ENCODE data around the gene JPH4. TPM values are rescaled to one million over a fixed set of nuclear protein-coding genes. Genes with fewer than 3 reads are reported as not detected.
A peak's percentile ranks its signal among the peaks of the same experiment; 100 is the strongest.

Gene JPH4
- total RNA-seq, 2 donors from 2014 or later: 0.18 to 0.91 TPM

- H3K4me1 ChIP-seq (ENCODE audit: control insufficient read depth, insufficient read depth, low read length): no peaks in the 10 kb centered on the region
- WGBS, 2 experiments (ENCODE audit: insufficient coverage in 1 of 2, insufficient read length in 1 of 2): 87 to 90% methylated on average over 2 to 3 of the region's 3 CpGs
- DNase-seq: no peak
- H3K4me1 Mint-ChIP-seq: no peaks in the 10 kb centered on the region
- H3K4me3 ChIP-seq (ENCODE audit: low read length): no peak overlapping the region
- H3K27me3 ChIP-seq (ENCODE audit: control insufficient read depth, insufficient read depth, low read length, poor library complexity, severe bottlenecking): peaks cover 15% of the 10 kb centered on the region
- H3K27me3 Mint-ChIP-seq (ENCODE audit: insufficient read depth): peaks cover 59% of the 10 kb centered on the region
- H3K9me3 Mint-ChIP-seq: peaks cover 14% of the 10 kb centered on the region
- H3K36me3 Mint-ChIP-seq (ENCODE audit: low read depth): no peaks in the 10 kb centered on the region
- no peak for TF ChIP-seq CTCF (conservative IDR thresholded peaks at IDR 0.05)
- H3K9me3 ChIP-seq (ENCODE audit: control insufficient read depth, low read length): no peaks in the 10 kb centered on the region
- H3K27ac Mint-ChIP-seq: no peak overlapping the region
- no peak overlapping the region for H3K4me3 Mint-ChIP-seq
- H3K36me3 ChIP-seq (ENCODE audit: control insufficient read depth, insufficient read depth, low read length): no peaks in the 10 kb centered on the region
- H3K27ac ChIP-seq (ENCODE audit: low read depth, low read length): no peak overlapping the region
- no peak overlapping the region for H3K9ac ChIP-seq (ENCODE audit: extremely low read depth, low read length, poor library complexity, severe bottlenecking)
These were observed 4.5 kb upstream of the JPH4 start for GRCh38 chr14:23582906-23583760.

GRCh38 chr14:23580948-23581281 is 2.3 kb upstream of the JPH4 start:
- no peak overlapping the region for H3K4me3 Mint-ChIP-seq
- no peaks in the 10 kb centered on the region for H3K4me1 Mint-ChIP-seq
- no peak overlapping the region for H3K9ac ChIP-seq (ENCODE audit: extremely low read depth, low read length, poor library complexity, severe bottlenecking)
- H3K36me3 Mint-ChIP-seq (ENCODE audit: low read depth): no peaks in the 10 kb centered on the region
- H3K9me3 Mint-ChIP-seq: peaks cover 12% of the 10 kb centered on the region
- no peaks in the 10 kb centered on the region for H3K9me3 ChIP-seq (ENCODE audit: control insufficient read depth, low read length)
- H3K27ac Mint-ChIP-seq: no peak overlapping the region
- no peaks in the 10 kb centered on the region for H3K4me1 ChIP-seq (ENCODE audit: control insufficient read depth, insufficient read depth, low read length)
- peak; percentile 65 for DNase-seq
- no peak overlapping the region for H3K27ac ChIP-seq (ENCODE audit: low read depth, low read length)
- H3K36me3 ChIP-seq (ENCODE audit: control insufficient read depth, insufficient read depth, low read length): no peaks in the 10 kb centered on the region
- peak; percentile 41 for TF ChIP-seq CTCF (conservative IDR thresholded peaks at IDR 0.05)
- no peak overlapping the region for H3K4me3 ChIP-seq (ENCODE audit: low read length)
- H3K27me3 Mint-ChIP-seq (ENCODE audit: insufficient read depth): peaks cover 69% of the 10 kb centered on the region
- H3K27me3 ChIP-seq (ENCODE audit: control insufficient read depth, insufficient read depth, low read length, poor library complexity, severe bottlenecking): peaks cover 37% of the 10 kb centered on the region
- 94 to 98% methylated on average over 5 to 6 of the region's 8 CpGs for WGBS, 2 experiments (ENCODE audit: insufficient coverage in 1 of 2, insufficient read length in 1 of 2)

GRCh38 chr14:23580152-23580926 is 1.7 kb upstream of the JPH4 start:
- no peak overlapping the region for H3K27ac ChIP-seq (ENCODE audit: low read depth, low read length)
- H3K4me1 Mint-ChIP-seq: no peaks in the 10 kb centered on the region
- no peaks in the 10 kb centered on the region for H3K36me3 ChIP-seq (ENCODE audit: control insufficient read depth, insufficient read depth, low read length)
- peaks cover 69% of the 10 kb centered on the region for H3K27me3 Mint-ChIP-seq (ENCODE audit: insufficient read depth)
- DNase-seq: peak; percentile 39
- H3K27me3 ChIP-seq (ENCODE audit: control insufficient read depth, insufficient read depth, low read length, poor library complexity, severe bottlenecking): peaks cover 43% of the 10 kb centered on the region
- no peak for TF ChIP-seq CTCF (conservative IDR thresholded peaks at IDR 0.05)
- H3K9me3 ChIP-seq (ENCODE audit: control insufficient read depth, low read length): no peaks in the 10 kb centered on the region
- no peak overlapping the region for H3K27ac Mint-ChIP-seq
- WGBS, 2 experiments (ENCODE audit: insufficient coverage in 1 of 2, insufficient read length in 1 of 2): 90 to 92% methylated on average over 16 to 21 of the region's 24 CpGs
- no peaks in the 10 kb centered on the region for H3K36me3 Mint-ChIP-seq (ENCODE audit: low read depth)
- H3K4me1 ChIP-seq (ENCODE audit: control insufficient read depth, insufficient read depth, low read length): no peaks in the 10 kb centered on the region
- no peak overlapping the region for H3K4me3 ChIP-seq (ENCODE audit: low read length)
- H3K9ac ChIP-seq (ENCODE audit: extremely low read depth, low read length, poor library complexity, severe bottlenecking): no peak overlapping the region
- no peak overlapping the region for H3K4me3 Mint-ChIP-seq
- peaks cover 6% of the 10 kb centered on the region for H3K9me3 Mint-ChIP-seq

Measured in endodermal cell (in vitro differentiated cells).